Epithelial cell of esophagus (primary cell): ENCODE measurements around the gene LGALS7.

Experiments used
- DNase-seq: peaks from one replicate; pipeline ENCODE4 v3.0.0; 2010; ENCODE audit warnings: low read depth
- H3K4me3 ChIP-seq: 2 replicates; pipeline ENCODE4 v1.5.1; 2011; ENCODE audit warnings: mild to moderate bottlenecking, low read length, control low read depth
- TF ChIP-seq, protein P1 (sequence below): IDR thresholded peaks from 2 replicates; pipeline ENCODE4 v1.5.1; 2011; ENCODE audit warnings: low read depth, mild to moderate bottlenecking, low read length, control low read depth, inconsistent platforms; ENCODE audit not compliant: insufficient read depth; ENCODE audit errors: missing control alignments

The LGALS7 gene

DNA sequence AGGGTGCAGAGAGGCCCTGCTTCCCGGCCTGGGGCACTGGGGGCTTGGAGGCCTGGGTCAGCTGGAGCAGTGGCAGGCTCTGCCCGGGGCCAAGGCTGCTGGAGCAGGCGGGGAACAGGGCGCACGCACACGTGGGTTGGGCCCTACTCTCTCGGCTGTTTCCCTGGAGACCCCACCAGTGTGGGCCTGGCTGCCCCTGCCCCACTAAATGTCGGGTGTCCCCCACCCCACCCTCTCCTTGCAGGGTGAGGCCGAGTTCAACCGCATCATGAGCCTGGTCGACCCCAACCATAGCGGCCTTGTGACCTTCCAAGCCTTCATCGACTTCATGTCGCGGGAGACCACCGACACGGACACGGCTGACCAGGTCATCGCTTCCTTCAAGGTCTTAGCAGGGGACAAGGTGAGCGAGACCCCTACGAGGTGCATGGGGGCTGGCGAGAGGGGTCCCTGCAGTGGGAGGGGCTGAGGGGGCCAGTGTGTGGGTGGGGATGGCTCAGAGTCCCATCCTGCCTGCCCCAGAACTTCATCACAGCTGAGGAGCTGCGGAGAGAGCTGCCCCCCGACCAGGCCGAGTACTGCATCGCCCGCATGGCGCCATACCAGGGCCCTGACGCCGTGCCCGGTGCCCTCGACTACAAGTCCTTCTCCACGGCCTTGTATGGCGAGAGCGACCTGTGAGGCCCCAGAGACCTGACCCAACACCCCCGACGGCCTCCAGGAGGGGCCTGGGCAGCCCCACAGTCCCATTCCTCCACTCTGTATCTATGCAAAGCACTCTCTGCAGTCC is 44.4 kb downstream of the LGALS7 start:
- no peak for DNase-seq
- no peak overlapping the region for H3K4me3 ChIP-seq
- TF ChIP-seq, protein P1, sequence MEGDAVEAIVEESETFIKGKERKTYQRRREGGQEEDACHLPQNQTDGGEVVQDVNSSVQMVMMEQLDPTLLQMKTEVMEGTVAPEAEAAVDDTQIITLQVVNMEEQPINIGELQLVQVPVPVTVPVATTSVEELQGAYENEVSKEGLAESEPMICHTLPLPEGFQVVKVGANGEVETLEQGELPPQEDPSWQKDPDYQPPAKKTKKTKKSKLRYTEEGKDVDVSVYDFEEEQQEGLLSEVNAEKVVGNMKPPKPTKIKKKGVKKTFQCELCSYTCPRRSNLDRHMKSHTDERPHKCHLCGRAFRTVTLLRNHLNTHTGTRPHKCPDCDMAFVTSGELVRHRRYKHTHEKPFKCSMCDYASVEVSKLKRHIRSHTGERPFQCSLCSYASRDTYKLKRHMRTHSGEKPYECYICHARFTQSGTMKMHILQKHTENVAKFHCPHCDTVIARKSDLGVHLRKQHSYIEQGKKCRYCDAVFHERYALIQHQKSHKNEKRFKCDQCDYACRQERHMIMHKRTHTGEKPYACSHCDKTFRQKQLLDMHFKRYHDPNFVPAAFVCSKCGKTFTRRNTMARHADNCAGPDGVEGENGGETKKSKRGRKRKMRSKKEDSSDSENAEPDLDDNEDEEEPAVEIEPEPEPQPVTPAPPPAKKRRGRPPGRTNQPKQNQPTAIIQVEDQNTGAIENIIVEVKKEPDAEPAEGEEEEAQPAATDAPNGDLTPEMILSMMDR = no peak

DNA sequence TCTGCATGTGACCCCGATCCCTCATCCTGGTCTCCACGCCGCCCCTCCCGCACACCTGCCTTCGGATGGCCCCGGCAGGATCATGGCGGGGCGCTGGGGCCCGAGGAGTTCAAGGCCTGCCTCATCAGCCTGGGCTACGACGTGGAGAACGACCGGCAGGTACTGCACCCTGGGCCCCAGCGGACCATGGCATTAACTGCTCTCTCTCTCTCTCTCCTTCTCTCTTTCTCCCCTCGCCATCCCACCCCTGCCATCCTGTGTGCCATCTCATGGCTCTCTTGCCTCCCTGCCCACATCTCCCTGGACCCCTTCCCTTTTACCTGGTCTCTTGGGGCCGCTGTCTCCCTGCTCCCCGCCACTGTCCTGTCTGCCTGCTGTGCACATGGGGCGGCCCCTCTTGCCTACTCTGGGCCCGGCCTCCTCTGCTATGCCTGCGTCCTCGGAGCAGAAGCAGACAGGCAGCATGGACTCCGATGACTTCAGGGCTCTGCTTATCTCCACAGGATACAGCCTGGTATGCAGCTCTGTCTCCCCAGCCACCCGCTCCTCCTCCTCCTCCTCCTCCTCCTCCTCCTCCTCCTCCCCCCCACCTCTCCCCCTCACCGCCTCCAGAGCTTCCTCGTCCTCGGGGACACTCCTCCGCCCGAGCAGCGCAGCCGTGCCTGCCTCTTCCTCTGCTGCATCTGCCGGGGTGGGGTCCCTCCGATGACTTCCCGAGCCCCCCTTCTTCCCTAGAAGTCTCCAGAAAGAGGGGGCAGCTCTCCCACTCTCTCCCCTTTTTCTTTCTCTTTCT is 45.3 kb downstream of the LGALS7 start:
- TF ChIP-seq, protein P1 = no peak
- H3K4me3 ChIP-seq = no peak overlapping the region
- DNase-seq = no peak

GRCh38 chr19:38727306-38727867 is 45.9 kb downstream of the LGALS7 start:
- H3K4me3 ChIP-seq = no peak overlapping the region
- DNase-seq = no peak
- TF ChIP-seq, protein P1 = no peak

DNA sequence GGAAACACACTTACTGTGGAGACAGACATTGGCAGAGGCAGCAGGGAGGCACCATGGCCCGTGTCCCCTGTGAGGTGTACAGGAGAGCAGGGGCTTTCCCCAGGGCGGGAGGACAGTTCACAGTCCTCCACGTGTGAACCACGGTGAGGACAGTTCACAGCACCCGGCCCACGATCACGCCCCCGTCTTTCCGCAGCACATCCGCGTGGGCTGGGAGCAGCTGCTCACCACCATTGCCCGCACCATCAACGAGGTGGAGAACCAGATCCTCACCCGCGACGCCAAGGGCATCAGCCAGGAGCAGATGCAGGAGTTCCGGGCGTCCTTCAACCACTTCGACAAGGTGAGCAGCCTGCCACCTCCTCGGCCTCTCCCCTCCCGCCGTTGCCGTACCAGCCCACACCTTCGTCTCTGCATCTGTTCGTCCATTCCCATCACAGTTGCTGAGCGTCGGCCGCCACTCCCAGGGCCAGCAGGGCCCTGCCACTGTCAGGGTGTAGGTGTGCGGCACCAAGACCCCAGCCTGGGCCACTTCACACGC is 46.5 kb downstream of the LGALS7 start:
- no peak for DNase-seq
- H3K4me3 ChIP-seq = no peak overlapping the region
- TF ChIP-seq, protein P1 = no peak

DNA sequence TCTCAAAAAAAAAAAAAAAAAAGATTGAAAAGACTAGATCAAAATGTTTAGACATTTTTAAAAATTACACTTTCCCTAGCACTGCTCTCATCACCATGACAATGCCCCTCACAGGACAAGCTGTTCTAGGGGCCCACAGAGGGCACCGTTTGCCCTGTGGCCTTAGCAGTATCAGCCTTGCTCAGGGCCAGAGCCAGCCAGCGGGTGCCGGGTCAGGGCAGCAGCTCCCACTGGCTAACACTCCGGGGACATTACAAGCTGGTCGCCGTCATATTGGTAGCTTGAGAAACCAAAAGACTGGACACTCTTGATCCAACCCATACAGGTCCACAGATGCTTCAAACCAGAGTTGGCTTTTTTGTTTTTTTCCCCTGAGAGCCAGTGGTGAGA is 47.0 kb downstream of the LGALS7 start:
- TF ChIP-seq, protein P1 = no peak
- DNase-seq = no peak
- no peak overlapping the region for H3K4me3 ChIP-seq

DNA sequence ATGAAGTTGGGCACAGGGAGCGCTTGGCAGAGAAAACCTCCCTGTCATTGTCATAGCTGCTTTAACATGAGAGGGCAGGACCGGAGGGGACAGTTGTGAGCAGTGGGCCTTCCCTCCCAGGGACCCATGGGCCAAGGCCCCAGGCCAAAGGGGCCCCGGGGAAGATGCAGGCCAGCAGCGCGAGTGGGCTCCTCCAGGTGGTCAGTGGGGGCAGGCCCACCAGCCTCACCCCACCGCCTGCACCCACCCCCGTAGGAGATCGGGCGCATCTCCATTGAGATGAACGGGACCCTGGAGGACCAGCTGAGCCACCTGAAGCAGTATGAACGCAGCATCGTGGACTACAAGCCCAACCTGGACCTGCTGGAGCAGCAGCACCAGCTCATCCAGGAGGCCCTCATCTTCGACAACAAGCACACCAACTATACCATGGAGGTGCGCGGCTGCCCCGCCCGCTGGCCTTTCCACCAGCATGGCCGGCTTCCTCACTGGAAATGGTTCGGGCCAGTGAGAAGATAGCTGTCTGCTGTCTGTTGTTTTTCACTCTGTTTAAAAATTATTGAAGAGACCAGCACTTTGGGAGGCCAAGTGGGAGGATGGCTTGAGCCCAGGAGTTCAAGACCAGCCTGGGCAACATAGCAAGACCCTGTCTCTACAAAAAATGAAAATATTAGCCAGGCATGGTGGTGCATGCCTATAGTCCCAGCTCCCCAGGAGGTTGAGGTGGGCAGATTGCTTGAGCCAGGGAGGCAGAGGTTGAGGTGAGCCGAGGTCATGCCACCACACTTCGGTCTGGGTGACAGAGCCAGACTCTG is 47.6 kb downstream of the LGALS7 start:
- H3K4me3 ChIP-seq = no peak overlapping the region
- no peak for DNase-seq
- TF ChIP-seq, protein P1 = no peak
